T-helper 17 cell (primary cell): ENCODE data around the gene ARHGAP32. TPM values are rescaled to one million over a fixed set of nuclear protein-coding genes. Genes with fewer than 3 reads are reported as not detected.

Experiments used
- ATAC-seq: fragments of 150-1000 bp; cut with Tn5 transposase; 2 replicates; pipeline ENCODE4 v1.10.0; 2021; ENCODE audit warnings: mild to moderate bottlenecking, moderate library complexity
- DNase-seq, 3 donors: peaks; one replicate each; pipeline versions ENCODE4 v3.0.0 to v3.0.0-alpha.2; 2020 to 2021
- H3K9me3 ChIP-seq: one replicate; pipeline ENCODE4 v1.7.0; 2013; ENCODE audit warnings: low read length, mild to moderate bottlenecking; ENCODE audit not compliant: control insufficient read depth, poor library complexity, severe bottlenecking
- H3K27ac Mint-ChIP-seq: one replicate; pipeline ENCODE4 v1.8.0; 2022; ENCODE audit warnings: mild to moderate bottlenecking, moderate library complexity, mixed read lengths
- H3K27me3 Mint-ChIP-seq: one replicate; pipeline ENCODE4 v1.8.0; 2022; ENCODE audit warnings: mixed read lengths
- H3K36me3 Mint-ChIP-seq: one replicate; pipeline ENCODE4 v1.8.0; 2022; ENCODE audit warnings: low read depth, mixed read lengths
- H3K4me1 Mint-ChIP-seq: one replicate; pipeline ENCODE4 v1.8.0; 2022; ENCODE audit warnings: mild to moderate bottlenecking, mixed read lengths
- H3K4me3 Mint-ChIP-seq: one replicate; pipeline ENCODE4 v1.8.0; 2022; ENCODE audit warnings: mild to moderate bottlenecking, moderate library complexity, mixed read lengths
- total RNA-seq, 4 donors: library from RNA in 2 of 4; stranded (reverse) in 2 of 4; gene quantifications; one replicate each; pipeline ENCODE4 v1.2.3 and lab custom pipeline; 2022 to 2026

The ARHGAP32 gene
- total RNA-seq, 2 donors from 2014 or later = 3.2 to 9.4 TPM

GRCh38 chr11:128968916-128969315 lies 223.2 kb downstream of the ARHGAP32 start:
- DNase-seq (no peak), ATAC-seq (no peak)
- H3K4me3 Mint-ChIP-seq = no peak overlapping the region
- peaks cover 17% of the 10 kb centered on the region for H3K4me1 Mint-ChIP-seq
- H3K36me3 Mint-ChIP-seq = peaks cover 3% of the 10 kb centered on the region
- peaks cover 7% of the 10 kb centered on the region for H3K27me3 Mint-ChIP-seq
- no peaks in the 10 kb centered on the region for H3K9me3 ChIP-seq
- no peak overlapping the region for H3K27ac Mint-ChIP-seq

- DNase-seq (no peak), ATAC-seq (no peak)
- H3K4me3 Mint-ChIP-seq = no peak overlapping the region
- peaks cover 3% of the 10 kb centered on the region for H3K36me3 Mint-ChIP-seq
- H3K27me3 Mint-ChIP-seq = peaks cover 16% of the 10 kb centered on the region
- H3K9me3 ChIP-seq = no peaks in the 10 kb centered on the region
- H3K4me1 Mint-ChIP-seq = peaks cover 20% of the 10 kb centered on the region
- no peak overlapping the region for H3K27ac Mint-ChIP-seq
Observed at GRCh38 chr11:128967578-128967977, 224.5 kb downstream of the ARHGAP32 start.

DNA sequence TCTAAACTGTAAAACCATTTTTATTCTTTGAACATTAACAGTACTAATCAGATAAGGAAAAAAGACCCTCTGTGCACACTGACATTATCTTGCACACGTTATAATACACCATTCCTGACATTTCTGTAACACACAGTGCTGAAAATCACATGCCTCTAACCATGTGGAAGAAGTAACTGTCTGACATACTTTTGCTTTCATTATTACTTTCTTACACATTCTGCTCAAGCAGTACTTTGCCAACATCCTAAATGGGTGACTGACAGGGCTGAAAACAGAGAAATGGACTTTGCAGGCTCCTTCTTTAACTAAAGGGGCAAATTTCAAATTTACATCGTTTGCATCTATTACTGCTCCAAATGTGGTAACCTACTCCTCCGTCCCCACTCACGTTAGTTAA lies 226.6 kb downstream of the ARHGAP32 start:
- peaks cover 20% of the 10 kb centered on the region for H3K27me3 Mint-ChIP-seq
- ATAC-seq (peak; percentile 53), DNase-seq (no peak)
- no peaks in the 10 kb centered on the region for H3K9me3 ChIP-seq
- peaks cover 1% of the 10 kb centered on the region for H3K36me3 Mint-ChIP-seq
- H3K4me1 Mint-ChIP-seq = peaks cover 16% of the 10 kb centered on the region
- H3K27ac Mint-ChIP-seq = no peak overlapping the region
- peak overlapping the region; percentile 58 for H3K4me3 Mint-ChIP-seq

GRCh38 chr11:128964463-128964930 lies 227.6 kb downstream of the ARHGAP32 start:
- Mint-ChIP-seq H3K4me3 (no peak overlapping the region), H3K27me3 (peaks cover 17% of the 10 kb centered on the region), H3K4me1 (peaks cover 14% of the 10 kb centered on the region), H3K27ac (no peak overlapping the region), H3K36me3 (no peaks in the 10 kb centered on the region)
- no peak for DNase-seq
- H3K9me3 ChIP-seq = no peaks in the 10 kb centered on the region
- ATAC-seq = no peak

GRCh38 chr11:128963744-128964325 lies 228.3 kb downstream of the ARHGAP32 start:
- no peak overlapping the region for H3K4me3 Mint-ChIP-seq
- no peak for DNase-seq
- H3K4me1 Mint-ChIP-seq = peaks cover 14% of the 10 kb centered on the region
- no peaks in the 10 kb centered on the region for H3K36me3 Mint-ChIP-seq
- no peak overlapping the region for H3K27ac Mint-ChIP-seq
- H3K9me3 ChIP-seq = no peaks in the 10 kb centered on the region
- no peak for ATAC-seq
- peaks cover 17% of the 10 kb centered on the region for H3K27me3 Mint-ChIP-seq

GRCh38 chr11:128962896-128963295 lies 229.2 kb downstream of the ARHGAP32 start:
- H3K9me3 ChIP-seq = no peaks in the 10 kb centered on the region
- H3K27me3 Mint-ChIP-seq = peaks cover 23% of the 10 kb centered on the region
- no peak overlapping the region for H3K27ac Mint-ChIP-seq

GRCh38 chr11:128961645-128962044 lies 230.5 kb downstream of the ARHGAP32 start:
- peaks cover 33% of the 10 kb centered on the region for H3K27me3 Mint-ChIP-seq
- H3K4me3 Mint-ChIP-seq = no peak overlapping the region
- H3K27ac Mint-ChIP-seq = no peak overlapping the region
- no peaks in the 10 kb centered on the region for H3K36me3 Mint-ChIP-seq
- DNase-seq = no peak
- ATAC-seq = no peak
- H3K9me3 ChIP-seq = no peaks in the 10 kb centered on the region
- H3K4me1 Mint-ChIP-seq = peaks cover 15% of the 10 kb centered on the region

More at GRCh38 chr11:128962896-128963295, 229.2 kb downstream of the ARHGAP32 start:
- ATAC-seq (no peak), DNase-seq (no peak)
- H3K36me3 Mint-ChIP-seq = no peaks in the 10 kb centered on the region
- H3K4me3 Mint-ChIP-seq = no peak overlapping the region
- peaks cover 14% of the 10 kb centered on the region for H3K4me1 Mint-ChIP-seq

GRCh38 chr11:128957202-128957482 lies 235.0 kb downstream of the ARHGAP32 start:
- Mint-ChIP-seq H3K36me3 (no peaks in the 10 kb centered on the region), H3K4me3 (no peak overlapping the region)
- no peak for DNase-seq

DNA sequence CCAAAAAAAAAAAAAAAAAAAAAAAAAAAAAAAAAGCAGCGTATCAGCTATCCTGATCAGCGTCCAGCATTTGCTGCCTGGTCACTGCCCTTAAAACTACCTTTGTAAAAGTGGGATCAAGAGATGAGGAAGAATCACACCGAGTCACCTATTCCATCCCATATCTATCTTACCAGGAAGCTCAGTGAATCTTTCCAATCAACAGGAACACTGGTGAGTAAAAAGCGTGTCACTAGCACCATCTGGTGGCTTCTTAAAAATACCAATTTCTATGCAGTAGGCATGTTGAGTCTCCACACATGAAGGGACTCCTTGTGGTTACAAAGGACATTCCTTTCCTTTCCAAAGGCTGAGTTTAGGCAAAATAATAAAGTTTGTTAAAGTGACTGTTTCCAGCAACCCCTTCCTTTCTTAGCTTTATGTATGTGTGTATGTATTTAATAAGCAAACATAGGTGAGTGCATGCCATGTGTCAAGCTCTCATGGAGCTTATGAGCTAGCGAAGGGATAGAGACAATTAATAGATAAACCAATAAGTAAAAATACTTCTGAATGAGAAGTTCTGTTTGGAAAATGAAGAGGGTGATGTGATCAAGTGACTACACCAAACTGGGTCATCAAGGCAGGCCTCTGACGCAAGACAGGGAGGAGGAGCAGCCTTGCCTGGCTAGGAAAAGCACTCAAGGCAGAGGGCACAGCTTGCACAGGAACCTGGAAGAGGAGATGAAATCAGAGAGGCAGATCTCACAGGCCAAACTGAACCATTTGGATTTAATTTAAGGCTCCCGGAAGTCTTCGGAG lies 235.5 kb downstream of the ARHGAP32 start:
- Mint-ChIP-seq H3K36me3 (no peaks in the 10 kb centered on the region), H3K27ac (no peak overlapping the region), H3K4me1 (peaks cover 4% of the 10 kb centered on the region), H3K27me3 (peaks cover 50% of the 10 kb centered on the region), H3K4me3 (no peak overlapping the region)
- ATAC-seq = no peak
- no peak for DNase-seq
- H3K9me3 ChIP-seq = no peaks in the 10 kb centered on the region

More at GRCh38 chr11:128957202-128957482, 235.0 kb downstream of the ARHGAP32 start:
- Mint-ChIP-seq H3K4me1 (peaks cover 4% of the 10 kb centered on the region), H3K27ac (no peak overlapping the region), H3K27me3 (peaks cover 52% of the 10 kb centered on the region)
- no peaks in the 10 kb centered on the region for H3K9me3 ChIP-seq
- ATAC-seq = no peak

- Mint-ChIP-seq H3K4me3 (no peak overlapping the region), H3K36me3 (no peaks in the 10 kb centered on the region), H3K4me1 (peaks cover 4% of the 10 kb centered on the region), H3K27ac (peak overlapping the region; percentile 29), H3K27me3 (peaks cover 46% of the 10 kb centered on the region)
- DNase-seq (no peak), ATAC-seq (no peak)
- H3K9me3 ChIP-seq = no peaks in the 10 kb centered on the region
Observed at GRCh38 chr11:128955636-128956035, 236.5 kb downstream of the ARHGAP32 start.

DNA sequence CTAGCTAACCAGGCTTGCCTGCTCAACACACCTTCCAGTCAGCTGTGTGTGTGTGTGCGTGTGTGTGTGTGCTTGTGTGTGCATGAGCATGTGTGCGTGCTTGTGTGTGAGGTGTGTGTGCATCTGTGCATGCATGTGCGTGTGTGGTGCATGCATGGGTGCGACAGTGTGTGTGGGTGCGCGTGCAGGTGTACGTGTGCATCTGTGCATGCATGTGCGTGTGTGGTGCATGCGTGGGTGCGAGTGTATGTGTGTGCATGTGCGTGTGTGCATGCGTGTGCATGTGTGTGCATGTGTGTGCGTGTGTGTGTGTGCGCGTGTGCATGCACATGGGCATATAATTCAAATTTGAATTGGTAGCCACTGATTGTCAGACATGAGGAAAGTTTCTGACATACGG lies 239.0 kb downstream of the ARHGAP32 start:
- Mint-ChIP-seq H3K4me1 (peaks cover 4% of the 10 kb centered on the region), H3K36me3 (peaks cover 2% of the 10 kb centered on the region), H3K4me3 (no peak overlapping the region), H3K27me3 (peaks cover 53% of the 10 kb centered on the region), H3K27ac (no peak overlapping the region)
- H3K9me3 ChIP-seq = no peaks in the 10 kb centered on the region
- DNase-seq (no peak), ATAC-seq (no peak)

GRCh38 chr11:128949791-128950454 lies 242.2 kb downstream of the ARHGAP32 start:
- H3K9me3 ChIP-seq = no peaks in the 10 kb centered on the region
- ATAC-seq (no peak), DNase-seq (no peak)
- Mint-ChIP-seq H3K4me1 (no peaks in the 10 kb centered on the region), H3K27ac (no peak overlapping the region), H3K27me3 (peaks cover 47% of the 10 kb centered on the region), H3K36me3 (peaks cover 4% of the 10 kb centered on the region), H3K4me3 (no peak overlapping the region)

GRCh38 chr11:128948583-128948982 lies 243.5 kb downstream of the ARHGAP32 start:
- no peak overlapping the region for H3K4me3 Mint-ChIP-seq
- H3K36me3 Mint-ChIP-seq = peaks cover 4% of the 10 kb centered on the region
- peaks cover 45% of the 10 kb centered on the region for H3K27me3 Mint-ChIP-seq
- no peaks in the 10 kb centered on the region for H3K9me3 ChIP-seq
- ATAC-seq (no peak), DNase-seq (no peak)
- no peaks in the 10 kb centered on the region for H3K4me1 Mint-ChIP-seq
- H3K27ac Mint-ChIP-seq = no peak overlapping the region
